Neural cell (in vitro differentiated cells): ENCODE measurements around the gene MLLT10.

Experiments
- CTCF ChIP-seq: fragments of 450-650 bp; IDR thresholded peaks from 2 replicates; pipeline ENCODE4 v1.5.1; 2014; ENCODE audit warnings: antibody characterized with exemption, mild to moderate bottlenecking, moderate library complexity; ENCODE audit not compliant: poor library complexity, severe bottlenecking
- EP300 ChIP-seq: fragments of 450-650 bp; conservative IDR thresholded peaks from 2 replicates; pipeline ENCODE4 v1.6.1; 2014; ENCODE audit warnings: antibody characterized with exemption, mild to moderate bottlenecking, moderate library complexity; ENCODE audit not compliant: poor library complexity, severe bottlenecking
- EZH2 ChIP-seq: fragments of 200-600, 300-800 bp; shearing (Covaris generic), sonication (generic); IDR thresholded peaks from 2 replicates; pipeline ENCODE4 v1.6.1; 2014; ENCODE audit warnings: antibody characterized with exemption, low read length, borderline replicate concordance, mild to moderate bottlenecking; ENCODE audit not compliant: insufficient read depth, poor library complexity, severe bottlenecking
- MXI1 ChIP-seq: fragments of 450-650 bp; conservative IDR thresholded peaks from 2 replicates; pipeline ENCODE4 v1.6.1; 2014; ENCODE audit warnings: antibody characterized with exemption, mild to moderate bottlenecking; ENCODE audit not compliant: poor library complexity, severe bottlenecking
- POLR2AphosphoS5 ChIP-seq: IDR thresholded peaks from 2 replicates; pipeline ENCODE4 v1.6.1; 2012
- RAD21 ChIP-seq: fragments of 450-650 bp; conservative IDR thresholded peaks from 2 replicates; pipeline ENCODE4 v1.6.1; 2014; ENCODE audit warnings: antibody characterized with exemption, mild to moderate bottlenecking, moderate library complexity
- REST ChIP-seq: IDR thresholded peaks from 2 replicates; pipeline ENCODE4 v1.6.1; 2012; ENCODE audit warnings: borderline replicate concordance
- SMC3 ChIP-seq: fragments of 450-650 bp; conservative IDR thresholded peaks from 2 replicates; pipeline ENCODE4 v1.6.1; 2014; ENCODE audit warnings: antibody characterized with exemption, mild to moderate bottlenecking, moderate library complexity; ENCODE audit not compliant: poor library complexity

GRCh38 chr10:21525367-21526187 lies 8.5 kb upstream of the MLLT10 start, which contains the start of gene SKIDA1:
- TF ChIP-seq EP300 (no peak), CTCF (no peak), EZH2 (no peak), REST (no peak), MXI1 (no peak), POLR2AphosphoS5 (peak; percentile 15), SMC3 (no peak), RAD21 (peak; percentile 8)
